Suppressor macrophage treated with lipopolysaccharide for 1 hour (primary cell): Measurements from ENCODE around the gene PRKCA.

Experiments used
- DNase-seq, 3 donors: peaks; one replicate each; pipeline ENCODE4 v3.0.0-alpha.2; 2020 to 2022

Gene PRKCA

GRCh38 chr17:66667090-66667489 is 364.7 kb downstream of the PRKCA start:
- no peak for DNase-seq

GRCh38 chr17:66667491-66668030 is 365.1 kb downstream of the PRKCA start:
- DNase-seq, result peak; percentile 74 to 81 (median 80)

GRCh38 chr17:66670206-66670605 is 367.8 kb downstream of the PRKCA start:
- DNase-seq, result peak; percentile 17 to 47 (median 31)

- DNase-seq, result no peak
Observed at GRCh38 chr17:66671156-66671555, 368.7 kb downstream of the PRKCA start.

- peak; percentile 49 to 51 (median 50) for DNase-seq
Observed at GRCh38 chr17:66673668-66674276, 371.4 kb downstream of the PRKCA start.

- no peak for DNase-seq
Observed at GRCh38 chr17:66675273-66675990, 373.0 kb downstream of the PRKCA start.

- DNase-seq, result no peak
Observed at GRCh38 chr17:66675991-66676371, 373.6 kb downstream of the PRKCA start.

GRCh38 chr17:66676421-66676820 is 374.0 kb downstream of the PRKCA start:
- no peak for DNase-seq

- DNase-seq, result no peak
Observed at GRCh38 chr17:66677201-66677981, 375.0 kb downstream of the PRKCA start.

GRCh38 chr17:66678061-66678460 is 375.6 kb downstream of the PRKCA start:
- no peak for DNase-seq

- DNase-seq, result no peak
Observed at GRCh38 chr17:66678827-66679226, 376.4 kb downstream of the PRKCA start.

- DNase-seq, result no peak
Observed at GRCh38 chr17:66679631-66680517, 377.5 kb downstream of the PRKCA start.

GRCh38 chr17:66682283-66682682 is 379.9 kb downstream of the PRKCA start:
- DNase-seq, result no peak

- DNase-seq, result no peak
Observed at GRCh38 chr17:66684261-66684660, 381.8 kb downstream of the PRKCA start.

GRCh38 chr17:66684731-66685130 is 382.3 kb downstream of the PRKCA start:
- DNase-seq, result no peak

GRCh38 chr17:66686601-66687000 is 384.2 kb downstream of the PRKCA start:
- DNase-seq, result no peak

GRCh38 chr17:66687570-66688284 is 385.3 kb downstream of the PRKCA start:
- DNase-seq, result no peak

GRCh38 chr17:66689221-66689620 is 386.8 kb downstream of the PRKCA start:
- DNase-seq, result peak; percentile 31 to 51 (median 50)

- DNase-seq, result no peak
Observed at GRCh38 chr17:66690166-66690565, 387.8 kb downstream of the PRKCA start.

GRCh38 chr17:66691644-66692420 is 389.4 kb downstream of the PRKCA start:
- peak; percentile 50 to 71 (median 64) for DNase-seq

GRCh38 chr17:66692421-66692690 is 389.9 kb downstream of the PRKCA start:
- no peak for DNase-seq
